Dermis microvascular lymphatic vessel endothelial cell (primary cell): ENCODE measurements around the gene GPR37. TPM values are rescaled to one million over a fixed set of nuclear protein-coding genes. Genes with fewer than 3 reads are reported as not detected.
A peak's percentile ranks its signal among the peaks of the same experiment; 100 is the strongest.

Source experiments
- DNase-seq, 2 donors: peaks; one replicate each; pipeline versions ENCODE4 v3.0.0 to v3.0.0-alpha.2; 2010; ENCODE audit warnings: low read depth in 2 of 2
- total RNA-seq: library from RNA; depleted of rRNA; stranded (reverse); fragments of >200 nt; gene quantifications from 2 replicates; pipeline ENCODE4 v1.2.1, GENCODE V29; 2014

The GPR37 gene
- total RNA-seq, 1 donor from 2014 or later: 0.13 TPM

GRCh38 chr7:124728610-124729009, 37.0 kb downstream of the GPR37 start:
- peak in 1 of 2 donors; percentile 8 for DNase-seq

GRCh38 chr7:124724507-124725192, 40.9 kb downstream of the GPR37 start:
- no peak for DNase-seq

DNA sequence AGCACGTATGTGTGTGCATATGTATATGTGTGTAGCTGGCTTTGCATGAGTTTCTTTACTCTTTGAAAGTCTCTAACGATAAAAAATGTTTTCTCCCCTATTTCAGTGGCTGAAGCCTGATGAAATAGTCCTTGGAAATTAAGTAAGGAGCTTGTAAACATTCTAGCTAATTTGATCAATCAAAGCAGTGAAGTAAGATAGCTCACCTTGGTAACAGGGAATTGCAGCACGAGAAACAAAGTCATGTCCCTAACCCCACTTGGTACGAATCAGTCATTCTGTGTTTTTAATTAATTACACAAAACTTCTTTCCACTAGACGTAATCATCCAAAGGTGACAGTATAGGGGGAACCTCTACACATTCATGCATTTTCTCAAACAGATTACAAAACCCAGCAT, 41.5 kb downstream of the GPR37 start:
- no peak for DNase-seq

- DNase-seq: peak in 1 of 2 donors; percentile 52
Observed at GRCh38 chr7:124723012-124723411, 42.6 kb downstream of the GPR37 start.

GRCh38 chr7:124722292-124722691, 43.3 kb downstream of the GPR37 start:
- peak in 1 of 2 donors; percentile 57 for DNase-seq

DNA sequence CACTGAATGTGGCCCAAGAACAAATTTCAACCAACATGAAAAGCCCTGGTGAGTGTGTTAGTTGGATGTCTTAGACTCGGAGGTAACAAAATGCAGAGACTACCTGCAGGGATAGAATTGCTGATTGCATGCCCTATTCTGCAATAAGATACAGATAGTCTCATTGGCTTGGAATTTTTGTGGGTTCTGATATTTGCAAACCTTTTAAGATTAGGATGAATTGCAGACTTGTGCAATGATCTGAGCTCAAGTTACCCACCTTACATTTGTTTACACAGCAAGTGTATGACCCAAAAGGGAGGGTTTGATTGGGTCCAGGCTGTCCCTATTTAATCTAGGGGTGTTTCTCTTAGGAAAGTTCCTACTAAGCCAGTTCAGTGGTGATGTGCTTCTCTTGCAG, 45.4 kb downstream of the GPR37 start:
- no peak for DNase-seq

- DNase-seq: no peak
Observed at GRCh38 chr7:124718032-124718766, 47.4 kb downstream of the GPR37 start.

GRCh38 chr7:124716894-124717293, 48.7 kb downstream of the GPR37 start:
- DNase-seq: no peak

DNA sequence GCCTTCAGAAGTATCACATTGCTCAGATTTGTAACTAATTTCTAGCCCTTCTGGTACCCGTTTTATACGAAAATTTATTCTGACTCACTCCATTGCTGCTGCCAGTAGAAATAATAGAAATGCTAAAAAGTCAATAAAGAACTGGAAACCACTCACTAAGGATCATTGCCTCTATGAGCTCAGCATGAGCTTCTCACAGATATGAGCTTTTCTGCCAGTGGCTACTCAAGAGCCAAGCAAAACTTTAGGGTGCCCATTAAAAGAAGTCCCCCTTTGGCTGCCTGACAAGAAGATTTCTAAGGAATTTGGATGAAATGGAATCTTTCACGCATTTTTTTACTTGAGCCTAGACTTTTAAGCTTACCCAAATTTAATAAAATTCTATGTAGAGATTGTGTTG, 52.5 kb downstream of the GPR37 start:
- no peak for DNase-seq

- no peak for DNase-seq
Observed at GRCh38 chr7:124712017-124712416, 53.6 kb downstream of the GPR37 start.

GRCh38 chr7:124702385-124702784, 63.2 kb downstream of the GPR37 start:
- no peak for DNase-seq

- no peak for DNase-seq
Observed at GRCh38 chr7:124701955-124702354, 63.6 kb downstream of the GPR37 start.

GRCh38 chr7:124700655-124701054, 64.9 kb downstream of the GPR37 start:
- DNase-seq: no peak

GRCh38 chr7:124698964-124699363, 66.6 kb downstream of the GPR37 start:
- no peak for DNase-seq

DNA sequence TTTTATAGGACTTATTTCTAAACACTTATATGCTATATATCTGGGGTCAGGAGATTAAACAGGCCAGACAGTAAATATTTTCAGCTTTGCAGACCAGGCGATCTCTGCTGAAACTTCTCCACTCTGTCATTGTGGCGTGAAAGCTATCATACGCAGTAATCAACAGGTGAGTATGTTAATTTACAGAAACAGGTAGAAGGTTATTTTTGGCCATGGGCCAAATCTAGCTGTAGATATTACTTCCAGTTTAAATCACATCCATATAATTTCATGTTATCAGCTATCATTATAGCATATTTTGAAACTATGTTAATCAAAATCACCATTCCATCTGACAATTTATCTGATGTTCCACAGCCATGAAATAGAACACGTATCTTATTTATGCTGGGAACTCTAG, 67.8 kb downstream of the GPR37 start:
- DNase-seq: no peak

Other genes with a start within 250 kb of the GPR37 start
- gene POT1, start 164.0 kb upstream of the GPR37 start, total RNA-seq: 26.2 and 28.2 TPM in 2 replicates